ENCODE data around the gene HTR3E.

DNA sequence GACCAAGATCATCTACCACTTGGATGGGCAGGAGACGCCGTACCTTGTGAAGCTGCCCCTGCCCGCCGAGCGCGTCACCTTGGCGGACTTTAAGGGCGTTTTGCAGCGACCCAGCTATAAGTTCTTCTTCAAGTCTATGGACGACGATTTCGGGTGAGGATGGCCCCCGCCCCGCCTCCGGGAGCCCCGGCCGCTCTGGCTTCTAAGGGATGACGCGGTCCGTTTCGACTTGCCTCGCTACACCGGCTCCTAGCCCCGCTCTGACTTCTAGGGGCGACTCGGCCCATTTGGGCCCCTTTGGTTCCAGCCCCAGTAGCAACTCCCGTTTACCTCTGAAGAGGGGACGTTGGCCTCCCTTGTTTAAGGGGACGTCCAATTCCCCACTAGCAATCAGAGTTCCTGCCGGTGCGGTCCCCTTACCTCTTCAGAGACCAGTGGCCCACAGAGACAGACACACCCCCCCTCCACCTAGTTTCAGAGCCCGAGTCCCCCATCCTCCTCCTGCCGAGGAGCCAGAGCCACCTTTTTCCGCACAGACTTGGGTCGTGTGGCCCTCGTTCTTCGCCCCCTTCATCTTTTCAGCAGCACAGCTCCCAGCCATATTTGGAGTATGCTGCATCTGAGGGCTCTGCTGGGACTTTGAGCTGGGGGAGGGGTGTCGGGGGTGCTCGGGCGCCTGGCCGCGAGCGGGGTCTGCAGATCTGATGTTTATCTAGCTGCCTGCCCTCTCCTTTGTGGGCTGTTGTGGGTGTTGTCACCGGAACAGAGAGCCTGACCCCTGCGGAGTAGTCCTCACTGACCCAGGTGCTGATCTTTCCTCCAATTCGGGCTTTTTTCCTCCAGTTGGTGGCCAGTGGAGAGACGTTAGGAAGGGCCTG is 59.0 kb downstream of the HTR3E start:
- TF ChIP-seq CTCF (IDR thresholded peaks at IDR 0.05; ENCODE audit: low read depth, low read length, poor library complexity, severe bottlenecking) (no peak), EZH2phosphoT487 (IDR thresholded peaks at IDR 0.05; ENCODE audit: borderline replicate concordance, low read length) (no peak)

All from DOHH2 (cell line).